ENCODE results near the gene DENND1A. TPM values are rescaled to one million over a fixed set of nuclear protein-coding genes. Genes with fewer than 3 reads are reported as not detected.

DENND1A gene
- total RNA-seq, 4 donors from 2014 or later, result 15.8 to 33.5 (median 23.9) TPM

DNA sequence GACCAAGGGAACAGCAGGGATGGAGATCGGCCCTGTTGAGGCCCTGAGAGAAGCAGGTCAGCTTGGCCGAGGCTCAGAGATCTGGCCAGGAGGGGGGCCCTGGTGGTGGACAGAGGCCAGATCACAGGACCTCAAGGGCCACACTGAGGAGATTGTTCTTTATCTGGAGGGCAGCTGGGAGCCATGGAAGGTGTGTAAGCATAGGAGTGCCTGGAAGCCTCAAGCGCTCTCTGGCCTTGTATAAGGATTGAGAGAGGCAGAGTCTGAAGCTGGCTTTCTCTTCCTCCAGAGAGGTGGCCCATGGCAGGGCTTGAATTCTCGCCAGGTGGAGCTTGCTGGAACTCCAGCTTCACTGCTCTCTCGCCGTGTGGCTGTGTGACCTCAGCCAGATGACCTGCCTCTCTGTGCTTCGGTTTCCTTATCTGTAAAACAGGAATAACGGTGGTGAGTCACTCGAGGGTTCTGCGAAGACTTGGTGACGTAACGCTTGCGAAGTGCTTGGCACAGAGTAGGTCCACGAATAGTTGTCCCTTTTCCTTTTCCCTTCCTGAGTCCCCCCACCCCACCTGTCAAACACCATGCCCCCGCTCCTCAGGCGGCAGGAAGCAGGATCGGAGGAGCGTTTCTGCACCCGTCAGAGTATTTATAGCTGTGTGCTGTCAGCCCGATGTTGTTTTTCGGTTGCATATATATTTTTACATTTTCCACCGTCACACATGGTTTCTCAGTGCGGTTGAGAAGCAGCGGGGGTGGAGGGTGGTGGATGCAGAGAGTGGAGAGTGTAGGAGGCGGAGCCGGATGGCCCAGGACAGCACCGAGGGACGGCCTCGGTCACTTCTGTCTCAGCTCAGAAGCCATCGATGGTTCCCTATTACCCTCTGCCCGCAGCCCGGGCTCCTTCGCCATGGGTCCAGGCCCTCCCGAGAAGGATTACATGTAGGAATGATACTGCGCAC, 590.9 kb downstream of the DENND1A start:
- WGBS, result 75% methylated on average over 32 of the region's 35 CpGs
- TF ChIP-seq EP300 (IDR thresholded peaks at IDR 0.05) (no peak), POLR2A (IDR thresholded peaks at IDR 0.05) (no peak), POLR2AphosphoS5 (IDR thresholded peaks at IDR 0.05) (no peak)
- TF ChIP-seq, protein P1, sequence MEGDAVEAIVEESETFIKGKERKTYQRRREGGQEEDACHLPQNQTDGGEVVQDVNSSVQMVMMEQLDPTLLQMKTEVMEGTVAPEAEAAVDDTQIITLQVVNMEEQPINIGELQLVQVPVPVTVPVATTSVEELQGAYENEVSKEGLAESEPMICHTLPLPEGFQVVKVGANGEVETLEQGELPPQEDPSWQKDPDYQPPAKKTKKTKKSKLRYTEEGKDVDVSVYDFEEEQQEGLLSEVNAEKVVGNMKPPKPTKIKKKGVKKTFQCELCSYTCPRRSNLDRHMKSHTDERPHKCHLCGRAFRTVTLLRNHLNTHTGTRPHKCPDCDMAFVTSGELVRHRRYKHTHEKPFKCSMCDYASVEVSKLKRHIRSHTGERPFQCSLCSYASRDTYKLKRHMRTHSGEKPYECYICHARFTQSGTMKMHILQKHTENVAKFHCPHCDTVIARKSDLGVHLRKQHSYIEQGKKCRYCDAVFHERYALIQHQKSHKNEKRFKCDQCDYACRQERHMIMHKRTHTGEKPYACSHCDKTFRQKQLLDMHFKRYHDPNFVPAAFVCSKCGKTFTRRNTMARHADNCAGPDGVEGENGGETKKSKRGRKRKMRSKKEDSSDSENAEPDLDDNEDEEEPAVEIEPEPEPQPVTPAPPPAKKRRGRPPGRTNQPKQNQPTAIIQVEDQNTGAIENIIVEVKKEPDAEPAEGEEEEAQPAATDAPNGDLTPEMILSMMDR (IDR thresholded peaks at IDR 0.05), result no peak
- DNase-seq (ENCODE audit: low spot score in 2 of 2), result no peak
- no peaks in the 10 kb centered on the region for H3K9me3 ChIP-seq
- no peaks in the 10 kb centered on the region for H3K27me3 ChIP-seq
- H3K36me3 ChIP-seq, result no peaks in the 10 kb centered on the region
- peaks cover 25% of the 10 kb centered on the region for H3K4me1 ChIP-seq
- H3K4me3 ChIP-seq, result peak overlapping the region; percentile 6
- H3K27ac ChIP-seq, result no peak overlapping the region

DNA sequence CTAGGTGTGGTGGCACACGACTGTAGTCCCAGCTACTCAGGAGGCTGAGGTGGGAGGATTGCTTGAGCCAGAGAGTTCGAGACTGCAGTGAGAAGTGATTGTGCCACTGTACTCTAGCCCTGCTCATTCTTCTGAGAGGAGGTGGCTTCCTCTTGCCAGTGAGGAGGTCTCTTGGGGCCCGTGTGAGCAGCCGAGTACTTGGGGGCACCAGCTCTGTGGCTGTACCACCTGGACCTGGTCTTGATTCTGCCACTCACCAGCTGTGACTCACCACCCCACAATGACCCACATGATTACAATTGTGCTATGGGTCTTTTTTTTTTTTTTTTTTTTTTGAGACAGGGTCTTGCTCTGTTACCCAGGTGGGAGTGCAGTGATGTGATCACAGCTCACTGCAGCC, 592.0 kb downstream of the DENND1A start:
- no peak for DNase-seq (ENCODE audit: low spot score in 2 of 2)
- WGBS, result 61% methylated on average over 3 of the region's 4 CpGs

DNA sequence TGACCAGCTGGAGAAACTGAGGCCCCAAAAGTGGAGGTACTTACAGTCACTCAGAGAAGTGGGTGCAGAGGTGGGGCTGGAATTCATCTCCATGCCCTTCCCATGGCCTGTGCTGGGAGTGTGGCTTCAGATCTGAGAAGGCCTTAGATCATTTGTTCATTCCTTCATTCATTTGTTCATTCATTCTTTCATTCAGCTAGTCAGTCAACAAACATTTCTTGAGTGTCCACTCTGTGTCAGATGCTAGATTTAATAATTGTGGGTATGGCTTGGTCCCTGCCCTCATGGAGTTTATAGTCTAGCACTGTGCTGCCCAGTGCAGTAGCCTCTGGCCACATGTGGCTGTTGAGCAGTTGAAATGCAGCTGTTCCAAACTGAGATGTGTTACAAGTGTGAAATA, 593.0 kb downstream of the DENND1A start:
- peaks cover 22% of the 10 kb centered on the region for H3K4me1 ChIP-seq
- no peak overlapping the region for H3K4me3 ChIP-seq
- no peak overlapping the region for H3K27ac ChIP-seq
- TF ChIP-seq EP300 (IDR thresholded peaks at IDR 0.05) (no peak), POLR2AphosphoS5 (IDR thresholded peaks at IDR 0.05) (no peak), POLR2A (IDR thresholded peaks at IDR 0.05) (no peak)
- TF ChIP-seq, protein P1 (IDR thresholded peaks at IDR 0.05), result no peak
- no peaks in the 10 kb centered on the region for H3K36me3 ChIP-seq
- DNase-seq (ENCODE audit: low spot score in 2 of 2), result no peak
- no peaks in the 10 kb centered on the region for H3K27me3 ChIP-seq
- no peaks in the 10 kb centered on the region for H3K9me3 ChIP-seq

More for the DNA sequence above, 592.0 kb downstream of the DENND1A start:
- Histone ChIP-seq H3K27me3 (no peaks in the 10 kb centered on the region), H3K4me3 (no peak overlapping the region), H3K9me3 (no peaks in the 10 kb centered on the region), H3K4me1 (peaks cover 20% of the 10 kb centered on the region), H3K27ac (no peak overlapping the region), H3K36me3 (no peaks in the 10 kb centered on the region)
- TF ChIP-seq POLR2AphosphoS5 (IDR thresholded peaks at IDR 0.05) (no peak), POLR2A (IDR thresholded peaks at IDR 0.05) (no peak), EP300 (IDR thresholded peaks at IDR 0.05) (no peak)
- TF ChIP-seq, protein P1 (IDR thresholded peaks at IDR 0.05), result no peak

DNA sequence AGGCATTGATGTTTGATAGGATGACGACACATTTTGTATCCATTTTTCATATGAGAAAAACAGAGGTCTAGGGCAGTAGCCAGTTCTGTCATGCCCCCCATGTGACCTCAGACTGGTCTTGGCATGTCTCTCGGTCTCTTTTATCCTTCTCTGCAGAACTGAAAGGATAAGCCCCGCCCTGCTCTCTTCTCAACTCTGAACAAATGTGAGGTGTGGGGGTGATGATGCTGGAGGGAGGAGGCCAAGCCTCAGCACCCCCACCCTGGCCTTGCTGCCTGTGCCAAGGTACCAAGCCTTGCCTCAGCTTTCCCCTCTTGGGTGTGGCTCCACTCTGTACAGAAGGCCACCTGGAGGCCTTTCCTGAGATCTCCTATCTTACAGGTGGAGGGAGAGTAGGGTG, 593.5 kb downstream of the DENND1A start:
- DNase-seq (ENCODE audit: low spot score in 2 of 2), result no peak
- peaks cover 22% of the 10 kb centered on the region for H3K4me1 ChIP-seq
- no peaks in the 10 kb centered on the region for H3K27me3 ChIP-seq
- TF ChIP-seq, protein P1 (IDR thresholded peaks at IDR 0.05), result no peak
- TF ChIP-seq POLR2AphosphoS5 (IDR thresholded peaks at IDR 0.05) (no peak), POLR2A (IDR thresholded peaks at IDR 0.05) (no peak)
- no peak overlapping the region for H3K4me3 ChIP-seq
- no peaks in the 10 kb centered on the region for H3K9me3 ChIP-seq
- WGBS, result 62% methylated on average over 3 of the region's 3 CpGs
- H3K27ac ChIP-seq, result no peak overlapping the region
- H3K36me3 ChIP-seq, result no peaks in the 10 kb centered on the region

DNA sequence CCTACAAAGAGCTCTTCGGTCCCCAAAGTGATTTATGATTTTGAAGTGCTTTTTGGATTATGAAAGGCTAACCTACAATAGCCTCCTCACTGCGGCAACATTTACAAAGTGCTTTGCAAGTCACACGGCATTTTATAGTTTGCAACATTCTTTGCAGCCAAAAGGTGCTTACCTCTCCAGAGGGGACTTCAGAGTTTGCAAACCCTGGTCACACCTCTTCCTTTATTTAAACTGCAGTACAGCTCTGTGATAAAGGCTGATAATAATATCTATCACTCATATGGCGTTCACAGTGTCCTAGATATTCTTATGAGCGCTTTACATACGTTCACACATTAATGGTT, 594.0 kb downstream of the DENND1A start:
- no peaks in the 10 kb centered on the region for H3K36me3 ChIP-seq
- H3K27ac ChIP-seq, result no peak overlapping the region
- DNase-seq (ENCODE audit: low spot score in 2 of 2), result no peak
- no peaks in the 10 kb centered on the region for H3K27me3 ChIP-seq
- no peaks in the 10 kb centered on the region for H3K9me3 ChIP-seq
- peaks cover 22% of the 10 kb centered on the region for H3K4me1 ChIP-seq
- H3K4me3 ChIP-seq, result no peak overlapping the region
- TF ChIP-seq POLR2A (IDR thresholded peaks at IDR 0.05) (no peak), POLR2AphosphoS5 (IDR thresholded peaks at IDR 0.05) (no peak), EP300 (IDR thresholded peaks at IDR 0.05) (no peak)
- TF ChIP-seq, protein P1 (IDR thresholded peaks at IDR 0.05), result no peak
- 58% methylated on average over 6 of the region's 6 CpGs for WGBS
